Measurements from ENCODE around the gene C1orf232.

Gene C1orf232

GRCh38 chr1:26164861-26165842, 3.6 kb downstream of the C1orf232 start:
- Histone ChIP-seq H3K36me3 (replicated peaks in 1 of 2; ENCODE audit: control insufficient read depth in 2 of 2, insufficient read depth in 2 of 2, low read length in 2 of 2) (no peaks in the 10 kb centered on the region), H3K18ac (ENCODE audit: low read length) (peak overlapping the region; percentile 89), H3K4me2 (ENCODE audit: insufficient read depth, low read length, poor library complexity, severe bottlenecking) (peak overlapping the region; percentile 65), H3K4me3 (ENCODE audit: low read length in 2 of 2) (peak overlapping the region in 1 of 2 donors; percentile 71), H3K9ac (ENCODE audit: low read depth, low read length, poor library complexity) (no peak overlapping the region), H2BK120ac (ENCODE audit: low read depth, low read length) (peak overlapping the region; percentile 70), H3K9me3 (replicated peaks in 1 of 2; ENCODE audit: control insufficient read depth in 2 of 2, insufficient read depth in 1 of 2, low read depth in 1 of 2, low read length in 2 of 2) (no peaks in the 10 kb centered on the region), H2BK5ac (ENCODE audit: low read length) (peak overlapping the region; percentile 96), H4K8ac (ENCODE audit: low read depth, low read length) (no peak overlapping the region), H3K23ac (ENCODE audit: low read depth, low read length, poor library complexity) (peak overlapping the region; percentile 62), H2AFZ (ENCODE audit: low read length) (peak overlapping the region; percentile 95), H4K91ac (ENCODE audit: low read depth, low read length, poor library complexity) (peak overlapping the region; percentile 69), H3K4ac (ENCODE audit: low read length) (no peak overlapping the region), H3K14ac (ENCODE audit: low read length) (peak overlapping the region; percentile 50), H2BK15ac (ENCODE audit: low read length) (peak overlapping the region; percentile 97), H3K27me3 (ENCODE audit: control insufficient read depth in 3 of 3, insufficient read depth in 3 of 3, low read depth in 1 of 3, low read length in 3 of 3) (peaks cover 3 to 26% (median 3%) of the 10 kb centered on the region in 3 experiments), H3K27ac (replicated peaks; ENCODE audit: low read length) (peak overlapping the region; percentile 86), H2AK5ac (ENCODE audit: low read depth, low read length) (peak overlapping the region; percentile 96), H3K4me1 (ENCODE audit: control insufficient read depth in 2 of 2, insufficient read depth in 1 of 2, low read depth in 1 of 2, low read length in 2 of 2) (peaks cover 27 to 41% of the 10 kb centered on the region in 2 donors), H3K79me1 (ENCODE audit: low read depth, low read length) (peaks cover 3% of the 10 kb centered on the region), H2BK12ac (ENCODE audit: low read length) (peak overlapping the region; percentile 16)
- WGBS, 2 donors (ENCODE audit: extremely low coverage in 2 of 2, insufficient read length in 2 of 2, insufficient replicate concordance in 1 of 2), result no CpG with 5 or more reads among the region's 19 CpGs
- DNase-seq (ENCODE audit: low spot score), result no peak

- Histone ChIP-seq H3K18ac (ENCODE audit: low read length) (peak overlapping the region; percentile 89), H2BK12ac (ENCODE audit: low read length) (peak overlapping the region; percentile 69), H3K14ac (ENCODE audit: low read length) (peak overlapping the region; percentile 50), H2AFZ (ENCODE audit: low read length) (peak overlapping the region; percentile 95), H3K4ac (ENCODE audit: low read length) (no peak overlapping the region), H4K91ac (ENCODE audit: low read depth, low read length, poor library complexity) (peak overlapping the region; percentile 69), H4K8ac (ENCODE audit: low read depth, low read length) (no peak overlapping the region), H3K4me2 (ENCODE audit: insufficient read depth, low read length, poor library complexity, severe bottlenecking) (peak overlapping the region; percentile 65), H3K23ac (ENCODE audit: low read depth, low read length, poor library complexity) (peak overlapping the region; percentile 94), H3K36me3 (replicated peaks in 1 of 2; ENCODE audit: control insufficient read depth in 2 of 2, insufficient read depth in 2 of 2, low read length in 2 of 2) (no peaks in the 10 kb centered on the region), H2BK5ac (ENCODE audit: low read length) (peak overlapping the region; percentile 96), H2AK5ac (ENCODE audit: low read depth, low read length) (peak overlapping the region; percentile 96), H2BK15ac (ENCODE audit: low read length) (peak overlapping the region; percentile 97), H2BK120ac (ENCODE audit: low read depth, low read length) (peak overlapping the region; percentile 70), H3K79me1 (ENCODE audit: low read depth, low read length) (no peaks in the 10 kb centered on the region), H3K9ac (ENCODE audit: low read depth, low read length, poor library complexity) (peak overlapping the region; percentile 75), H3K4me3 (ENCODE audit: low read length in 2 of 2) (peak overlapping the region; percentile 35 to 71), H3K27ac (replicated peaks; ENCODE audit: low read length) (peak overlapping the region; percentile 86), H3K9me3 (replicated peaks in 1 of 2; ENCODE audit: control insufficient read depth in 2 of 2, insufficient read depth in 1 of 2, low read depth in 1 of 2, low read length in 2 of 2) (no peaks in the 10 kb centered on the region), H3K4me1 (ENCODE audit: control insufficient read depth in 2 of 2, insufficient read depth in 1 of 2, low read depth in 1 of 2, low read length in 2 of 2) (peaks cover 29 to 42% of the 10 kb centered on the region in 2 donors), H3K27me3 (ENCODE audit: control insufficient read depth in 3 of 3, insufficient read depth in 3 of 3, low read depth in 1 of 3, low read length in 3 of 3) (peaks cover 3 to 26% (median 3%) of the 10 kb centered on the region in 3 experiments)
- DNase-seq (ENCODE audit: low spot score), result peak; percentile 80
- WGBS, 2 donors (ENCODE audit: extremely low coverage in 2 of 2, insufficient read length in 2 of 2, insufficient replicate concordance in 1 of 2), result no CpG with 5 or more reads among the region's 72 CpGs
These were observed 4.5 kb downstream of the C1orf232 start for GRCh38 chr1:26164036-26164860.

GRCh38 chr1:26163684-26164035, 5.1 kb downstream of the C1orf232 start:
- Histone ChIP-seq H4K91ac (ENCODE audit: low read depth, low read length, poor library complexity) (no peak overlapping the region), H3K4ac (ENCODE audit: low read length) (no peak overlapping the region), H3K36me3 (replicated peaks in 1 of 2; ENCODE audit: control insufficient read depth in 2 of 2, insufficient read depth in 2 of 2, low read length in 2 of 2) (no peaks in the 10 kb centered on the region), H2BK5ac (ENCODE audit: low read length) (no peak overlapping the region), H2BK15ac (ENCODE audit: low read length) (peak overlapping the region; percentile 84), H2BK120ac (ENCODE audit: low read depth, low read length) (no peak overlapping the region), H2AFZ (ENCODE audit: low read length) (peak overlapping the region; percentile 95), H3K9me3 (replicated peaks in 1 of 2; ENCODE audit: control insufficient read depth in 2 of 2, insufficient read depth in 1 of 2, low read depth in 1 of 2, low read length in 2 of 2) (no peaks in the 10 kb centered on the region), H3K4me3 (ENCODE audit: low read length in 2 of 2) (peak overlapping the region in 1 of 2 donors; percentile 27), H2BK12ac (ENCODE audit: low read length) (peak overlapping the region; percentile 65), H2AK5ac (ENCODE audit: low read depth, low read length) (no peak overlapping the region), H3K4me1 (ENCODE audit: control insufficient read depth in 2 of 2, insufficient read depth in 1 of 2, low read depth in 1 of 2, low read length in 2 of 2) (peaks cover 29 to 42% of the 10 kb centered on the region in 2 donors), H3K27me3 (ENCODE audit: control insufficient read depth in 3 of 3, insufficient read depth in 3 of 3, low read depth in 1 of 3, low read length in 3 of 3) (peaks cover 3 to 26% (median 3%) of the 10 kb centered on the region in 3 experiments), H3K18ac (ENCODE audit: low read length) (peak overlapping the region; percentile 89), H3K9ac (ENCODE audit: low read depth, low read length, poor library complexity) (no peak overlapping the region), H3K27ac (replicated peaks; ENCODE audit: low read length) (no peak overlapping the region), H3K14ac (ENCODE audit: low read length) (no peak overlapping the region), H3K23ac (ENCODE audit: low read depth, low read length, poor library complexity) (no peak overlapping the region), H4K8ac (ENCODE audit: low read depth, low read length) (no peak overlapping the region), H3K4me2 (ENCODE audit: insufficient read depth, low read length, poor library complexity, severe bottlenecking) (peak overlapping the region; percentile 65), H3K79me1 (ENCODE audit: low read depth, low read length) (no peaks in the 10 kb centered on the region)
- no CpG with 5 or more reads among the region's 9 CpGs for WGBS, 2 donors (ENCODE audit: extremely low coverage in 2 of 2, insufficient read length in 2 of 2, insufficient replicate concordance in 1 of 2)
- DNase-seq (ENCODE audit: low spot score), result no peak

All from neuronal stem cell (in vitro differentiated cells).